ENCODE results near the gene ZNF512B.

DNA sequence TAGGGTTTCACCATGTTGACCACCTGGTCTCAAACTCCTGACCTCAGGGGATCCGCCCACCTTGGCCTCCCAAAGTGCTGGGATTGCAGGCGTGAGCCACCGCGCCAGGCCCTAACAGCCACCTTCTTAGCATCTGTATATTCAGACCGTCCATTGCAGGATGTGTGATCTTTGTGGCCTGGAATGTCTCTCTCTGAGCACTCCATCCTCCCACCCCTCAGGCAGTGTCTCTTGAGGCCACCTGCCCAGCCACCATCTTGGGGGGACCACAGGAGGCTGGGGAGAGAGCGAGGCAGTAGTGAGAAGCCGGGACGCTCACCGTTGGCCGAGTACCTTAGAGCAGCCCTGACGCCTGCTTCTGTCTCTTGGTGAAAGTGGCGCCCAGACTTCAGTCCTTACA is 56.0 kb downstream of the ZNF512B start:
- TF ChIP-seq GATA3 (IDR thresholded peaks at IDR 0.05; ENCODE audit: low read depth, low read length) (no peak), GATA2 (IDR thresholded peaks at IDR 0.05; ENCODE audit: low read depth, low read length) (no peak)

All from SH-SY5Y (cell line).